Suprapubic skin (tissue), 4 donors: Measurements from ENCODE around the gene CFAP92.

Source experiments
- POLR2A ChIP-seq, 2 donors: fragments of 450-650 bp; IDR thresholded peaks; one replicate each; pipeline ENCODE4 v1.6.1; 2017; ENCODE audit warnings: antibody characterized with exemption in 2 of 2, mild to moderate bottlenecking in 2 of 2, moderate library complexity in 2 of 2
- POLR2AphosphoS5 ChIP-seq, 3 donors: sonication (generic); formaldehyde crosslinking; IDR thresholded peaks; one replicate each; pipeline ENCODE4 v1.6.1; 2017; ENCODE audit warnings: antibody characterized with exemption in 3 of 3
- TF ChIP-seq, protein P1 (sequence below), 2 donors: fragments of 200-600 bp in 1 of 2; fragments of 450-650 bp in 1 of 2; sonication (generic) in 1 of 2; IDR thresholded peaks; one replicate each; pipeline ENCODE4 v1.5.1; 2016 to 2019; ENCODE audit warnings: antibody characterized with exemption in 2 of 2, mild to moderate bottlenecking in 1 of 2, moderate library complexity in 1 of 2

DNA sequence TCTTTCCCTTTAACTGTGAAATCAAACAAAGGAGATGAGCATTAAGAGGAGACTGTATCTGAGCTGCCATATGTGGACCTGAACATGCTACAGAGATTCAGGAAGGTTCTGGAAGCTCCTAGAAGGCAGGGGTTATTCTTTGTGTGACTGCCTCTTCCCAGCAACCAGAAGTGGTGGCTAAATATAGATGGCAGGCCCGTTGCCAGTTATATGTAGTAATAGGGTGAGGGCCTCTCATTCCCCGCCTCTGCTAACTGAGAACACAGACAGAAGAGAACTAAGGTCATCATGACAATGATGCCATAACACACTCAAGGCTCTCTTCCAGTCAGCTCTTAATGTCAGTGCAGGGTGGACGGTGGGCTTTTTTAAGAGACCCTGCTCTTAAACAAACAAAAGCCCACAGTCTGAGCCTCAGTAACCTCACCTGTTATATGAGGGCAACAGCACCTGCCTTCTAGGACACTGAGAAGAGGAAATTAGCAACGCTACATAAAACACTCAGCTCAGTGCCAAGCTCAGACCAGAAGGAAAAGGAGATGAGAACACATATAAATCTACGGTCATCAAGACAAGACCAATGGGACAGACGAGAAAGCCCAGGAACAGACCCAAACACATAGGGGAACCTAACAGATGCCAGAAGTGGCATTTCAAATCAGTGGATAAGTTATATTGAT is 22.3 kb downstream of the CFAP92 start:
- TF ChIP-seq POLR2AphosphoS5 (IDR thresholded peaks at IDR 0.05) (no peak), POLR2A (IDR thresholded peaks at IDR 0.05) (no peak)
- TF ChIP-seq, protein P1, sequence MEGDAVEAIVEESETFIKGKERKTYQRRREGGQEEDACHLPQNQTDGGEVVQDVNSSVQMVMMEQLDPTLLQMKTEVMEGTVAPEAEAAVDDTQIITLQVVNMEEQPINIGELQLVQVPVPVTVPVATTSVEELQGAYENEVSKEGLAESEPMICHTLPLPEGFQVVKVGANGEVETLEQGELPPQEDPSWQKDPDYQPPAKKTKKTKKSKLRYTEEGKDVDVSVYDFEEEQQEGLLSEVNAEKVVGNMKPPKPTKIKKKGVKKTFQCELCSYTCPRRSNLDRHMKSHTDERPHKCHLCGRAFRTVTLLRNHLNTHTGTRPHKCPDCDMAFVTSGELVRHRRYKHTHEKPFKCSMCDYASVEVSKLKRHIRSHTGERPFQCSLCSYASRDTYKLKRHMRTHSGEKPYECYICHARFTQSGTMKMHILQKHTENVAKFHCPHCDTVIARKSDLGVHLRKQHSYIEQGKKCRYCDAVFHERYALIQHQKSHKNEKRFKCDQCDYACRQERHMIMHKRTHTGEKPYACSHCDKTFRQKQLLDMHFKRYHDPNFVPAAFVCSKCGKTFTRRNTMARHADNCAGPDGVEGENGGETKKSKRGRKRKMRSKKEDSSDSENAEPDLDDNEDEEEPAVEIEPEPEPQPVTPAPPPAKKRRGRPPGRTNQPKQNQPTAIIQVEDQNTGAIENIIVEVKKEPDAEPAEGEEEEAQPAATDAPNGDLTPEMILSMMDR (IDR thresholded peaks at IDR 0.05) = no peak
